Neutrophil (primary cell): Measurements from ENCODE around the gene GLS2.

Source experiments
- H3K27ac ChIP-seq: fragments of 200-600 bp; sonication (generic); 2 replicates; pipeline ENCODE4 v1.5.1; 2016; ENCODE audit warnings: mild to moderate bottlenecking, moderate library complexity
- H3K27me3 ChIP-seq: fragments of 200-600 bp; sonication (generic); 2 replicates; pipeline ENCODE4 v1.6.0; 2016; ENCODE audit warnings: mild to moderate bottlenecking
- H3K36me3 ChIP-seq: fragments of 200-600 bp; sonication (generic); 2 replicates; pipeline ENCODE4 v1.5.1; 2017
- H3K4me1 ChIP-seq, 2 experiments: fragments of 200-600 bp in 1 of 2; sonication (generic) in 1 of 2; 1 replicate in 1 of 2; 2 replicates in 1 of 2; pipeline versions ENCODE4 v1.5.1 to v1.6.1; 2013 to 2016; ENCODE audit warnings: low read depth in 1 of 2, low read length in 1 of 2, mild to moderate bottlenecking in 1 of 2, moderate library complexity in 1 of 2; ENCODE audit not compliant: control insufficient read depth in 1 of 2, insufficient read depth in 1 of 2
- H3K4me3 ChIP-seq, 2 experiments: fragments of 200-600 bp in 1 of 2; sonication (generic) in 1 of 2; 1 replicate in 1 of 2; 2 replicates in 1 of 2; pipeline ENCODE4 v1.5.1; 2013 to 2016; ENCODE audit warnings: low read depth in 1 of 2, low read length in 1 of 2, mild to moderate bottlenecking in 1 of 2, moderate library complexity in 1 of 2
- H3K9me3 ChIP-seq: fragments of 200-600 bp; sonication (generic); 2 replicates; pipeline ENCODE4 v1.5.1; 2016
- TF ChIP-seq, protein P1 (sequence below): fragments of 200-600 bp; sonication (generic); IDR thresholded peaks from 2 replicates; pipeline ENCODE4 v1.5.1; 2016; ENCODE audit warnings: antibody characterized with exemption

Gene GLS2

DNA sequence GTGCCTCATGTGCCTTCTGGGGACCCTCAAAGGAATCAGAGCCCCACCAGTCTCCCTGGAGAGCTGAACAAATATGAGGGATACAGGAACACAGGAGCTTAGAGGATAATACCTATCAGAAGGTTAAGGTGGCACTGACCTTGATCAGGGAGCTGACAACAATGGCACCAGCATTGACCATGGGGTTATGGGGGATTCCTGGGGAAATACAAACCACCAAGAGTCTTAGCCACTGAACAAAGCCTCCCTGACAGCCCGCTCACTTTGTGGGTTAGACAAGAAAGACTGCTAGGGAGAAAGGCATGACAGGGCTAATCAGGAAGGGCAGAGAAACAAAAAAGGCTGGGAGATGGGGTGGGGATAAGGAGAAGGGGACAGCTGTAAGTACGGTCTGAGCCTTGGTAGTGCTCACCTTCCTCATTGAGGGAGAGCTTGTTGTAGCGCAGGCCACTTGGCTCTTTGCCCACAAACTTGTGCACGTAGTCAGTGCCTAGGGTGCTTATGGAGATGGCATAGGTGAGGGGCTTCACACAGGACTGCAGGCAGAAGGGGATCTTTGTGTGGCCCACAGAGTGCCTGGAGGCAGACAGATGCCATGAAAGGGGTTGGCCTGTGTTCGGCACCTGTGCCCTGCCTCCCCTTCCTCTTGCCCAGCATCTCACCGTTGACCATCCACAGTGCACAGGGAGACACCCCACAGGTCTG lies 10.3 kb downstream of the GLS2 start:
- Histone ChIP-seq H3K27ac (no peak overlapping the region), H3K36me3 (no peaks in the 10 kb centered on the region), H3K4me3 (no peak overlapping the region), H3K27me3 (no peaks in the 10 kb centered on the region), H3K9me3 (no peaks in the 10 kb centered on the region), H3K4me1 (peaks cover 10 to 12% of the 10 kb centered on the region in 2 experiments)
- TF ChIP-seq, protein P1, sequence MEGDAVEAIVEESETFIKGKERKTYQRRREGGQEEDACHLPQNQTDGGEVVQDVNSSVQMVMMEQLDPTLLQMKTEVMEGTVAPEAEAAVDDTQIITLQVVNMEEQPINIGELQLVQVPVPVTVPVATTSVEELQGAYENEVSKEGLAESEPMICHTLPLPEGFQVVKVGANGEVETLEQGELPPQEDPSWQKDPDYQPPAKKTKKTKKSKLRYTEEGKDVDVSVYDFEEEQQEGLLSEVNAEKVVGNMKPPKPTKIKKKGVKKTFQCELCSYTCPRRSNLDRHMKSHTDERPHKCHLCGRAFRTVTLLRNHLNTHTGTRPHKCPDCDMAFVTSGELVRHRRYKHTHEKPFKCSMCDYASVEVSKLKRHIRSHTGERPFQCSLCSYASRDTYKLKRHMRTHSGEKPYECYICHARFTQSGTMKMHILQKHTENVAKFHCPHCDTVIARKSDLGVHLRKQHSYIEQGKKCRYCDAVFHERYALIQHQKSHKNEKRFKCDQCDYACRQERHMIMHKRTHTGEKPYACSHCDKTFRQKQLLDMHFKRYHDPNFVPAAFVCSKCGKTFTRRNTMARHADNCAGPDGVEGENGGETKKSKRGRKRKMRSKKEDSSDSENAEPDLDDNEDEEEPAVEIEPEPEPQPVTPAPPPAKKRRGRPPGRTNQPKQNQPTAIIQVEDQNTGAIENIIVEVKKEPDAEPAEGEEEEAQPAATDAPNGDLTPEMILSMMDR: no peak

DNA sequence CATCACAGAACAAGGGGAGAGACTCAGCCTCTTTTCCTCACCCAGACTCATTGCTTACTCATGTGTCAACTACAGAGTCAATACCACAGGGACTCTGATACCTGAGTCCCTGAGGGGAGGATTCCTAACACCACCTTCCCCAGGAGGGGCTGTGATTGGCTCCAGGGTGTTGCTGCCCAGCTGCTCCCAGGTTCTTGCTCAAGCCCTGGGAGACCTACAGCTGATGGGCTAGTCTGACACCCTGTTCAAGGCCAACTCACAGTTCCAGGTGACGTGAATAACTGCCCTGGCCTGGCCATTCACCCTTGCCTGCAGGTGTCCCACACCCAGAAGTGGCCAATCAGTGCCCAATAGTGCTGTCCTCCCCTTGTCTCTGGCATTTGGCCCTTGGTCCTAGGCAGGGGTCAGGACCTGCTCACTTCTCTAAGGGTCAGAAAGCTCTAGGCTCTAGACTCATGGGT lies 11.0 kb downstream of the GLS2 start:
- no peaks in the 10 kb centered on the region for H3K27me3 ChIP-seq

DNA sequence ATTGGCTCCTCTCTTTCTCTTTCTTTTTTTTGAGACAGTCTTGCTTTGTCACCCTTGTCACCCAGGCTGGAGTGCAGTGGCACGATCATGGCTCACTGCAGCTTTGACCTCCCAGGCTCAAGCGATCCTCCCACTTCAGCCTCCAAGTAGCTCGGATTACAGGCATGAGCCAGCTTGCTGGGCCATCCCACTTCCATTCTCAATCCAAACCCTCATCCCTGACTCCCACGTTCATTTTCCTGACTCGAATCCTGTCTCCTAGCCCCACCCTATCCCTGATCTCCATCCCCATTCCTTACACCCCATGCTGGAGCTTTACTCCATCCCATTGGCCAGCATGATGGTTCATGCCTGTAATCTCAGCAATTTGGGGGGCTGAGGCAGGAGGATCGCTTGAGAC lies 11.8 kb downstream of the GLS2 start:
- Histone ChIP-seq H3K4me3 (no peak overlapping the region), H3K36me3 (no peaks in the 10 kb centered on the region)
- TF ChIP-seq, protein P1: no peak

More for the DNA sequence above, 11.0 kb downstream of the GLS2 start:
- H3K36me3 ChIP-seq: no peaks in the 10 kb centered on the region
- H3K4me1 ChIP-seq: peaks cover 11 to 12% of the 10 kb centered on the region in 2 experiments
- no peaks in the 10 kb centered on the region for H3K9me3 ChIP-seq
- TF ChIP-seq, protein P1: no peak
- no peak overlapping the region for H3K27ac ChIP-seq
- H3K4me3 ChIP-seq: no peak overlapping the region

DNA sequence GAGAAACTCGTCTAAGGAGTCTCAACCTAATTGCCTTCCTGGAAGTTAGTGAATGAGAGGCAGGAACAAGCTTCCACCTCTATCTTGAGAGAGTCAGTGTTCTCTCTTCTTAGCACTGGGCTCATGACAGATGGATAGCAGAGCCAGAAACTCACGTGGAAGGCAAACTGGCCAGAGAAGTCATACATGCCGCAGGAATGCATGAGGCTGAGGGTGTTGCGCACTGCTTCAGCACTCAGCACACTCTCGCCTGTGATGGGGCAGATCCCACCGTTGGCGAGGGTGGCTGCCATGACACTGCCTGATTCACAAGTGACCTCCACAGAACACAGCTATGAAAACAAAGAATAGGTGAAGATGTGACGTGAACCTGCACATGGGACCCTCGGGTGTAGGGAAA lies 13.6 kb downstream of the GLS2 start:
- Histone ChIP-seq H3K27me3 (no peaks in the 10 kb centered on the region), H3K9me3 (no peaks in the 10 kb centered on the region), H3K4me3 (no peak overlapping the region), H3K36me3 (no peaks in the 10 kb centered on the region), H3K27ac (no peak overlapping the region), H3K4me1 (peaks cover 19 to 26% of the 10 kb centered on the region in 2 experiments)
- TF ChIP-seq, protein P1: no peak

More for the DNA sequence above, 11.8 kb downstream of the GLS2 start:
- no peak overlapping the region for H3K27ac ChIP-seq
- H3K4me1 ChIP-seq: peaks cover 13 to 18% of the 10 kb centered on the region in 2 experiments
- no peaks in the 10 kb centered on the region for H3K27me3 ChIP-seq
- no peaks in the 10 kb centered on the region for H3K9me3 ChIP-seq

DNA sequence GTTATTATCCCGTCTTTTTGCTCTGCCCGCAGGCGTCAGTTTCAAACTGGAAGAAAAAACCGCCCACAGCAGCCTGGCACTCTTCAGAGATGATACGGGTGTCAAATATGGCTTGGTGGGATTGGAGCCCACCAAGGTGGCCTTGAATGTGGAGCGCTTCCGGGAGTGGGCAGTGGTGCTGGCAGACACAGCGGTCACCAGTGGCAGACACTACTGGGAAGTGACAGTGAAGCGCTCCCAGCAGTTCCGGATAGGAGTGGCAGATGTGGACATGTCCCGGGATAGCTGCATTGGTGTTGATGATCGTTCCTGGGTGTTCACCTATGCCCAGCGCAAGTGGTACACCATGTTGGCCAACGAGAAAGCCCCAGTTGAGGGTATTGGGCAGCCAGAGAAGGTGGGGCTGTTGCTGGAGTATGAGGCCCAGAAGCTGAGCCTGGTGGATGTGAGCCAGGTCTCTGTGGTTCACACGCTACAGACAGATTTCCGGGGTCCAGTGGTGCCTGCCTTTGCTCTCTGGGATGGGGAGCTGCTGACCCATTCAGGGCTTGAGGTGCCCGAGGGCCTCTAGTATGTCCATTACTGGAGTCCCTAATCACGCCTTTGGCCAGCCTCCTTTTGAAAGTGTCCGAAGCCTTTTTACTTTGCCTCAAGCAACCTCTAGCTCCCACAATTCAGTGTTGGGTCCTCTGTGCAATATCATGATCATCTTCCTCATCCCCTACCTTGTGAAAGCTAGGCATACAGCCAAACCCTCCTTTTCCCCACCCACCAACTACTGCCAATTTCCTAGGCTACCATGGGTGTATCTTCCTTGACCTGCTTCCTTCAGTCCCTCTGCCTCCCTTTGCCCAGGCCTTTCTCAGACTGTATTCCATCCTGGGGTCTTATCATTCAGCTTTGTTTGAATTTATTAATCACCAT lies 18.7 kb downstream of the GLS2 start:
- H3K27me3 ChIP-seq: no peaks in the 10 kb centered on the region
- no peaks in the 10 kb centered on the region for H3K36me3 ChIP-seq
- H3K4me1 ChIP-seq: peaks cover 34 to 43% of the 10 kb centered on the region in 2 experiments
- H3K9me3 ChIP-seq: no peaks in the 10 kb centered on the region
- peak overlapping the region; percentile 70 to 88 for H3K4me3 ChIP-seq
- TF ChIP-seq, protein P1: no peak
- H3K27ac ChIP-seq: peak overlapping the region; percentile 82
